OCI-LY1 (cell line): ENCODE data around the gene GRB7.

ENCODE experiments used
- EZH2 ChIP-seq: fragments of 200-600 bp; sonication (generic), shearing (Covaris generic); IDR thresholded peaks from 2 replicates; pipeline ENCODE4 v1.8.0; 2017; ENCODE audit warnings: borderline replicate concordance, mixed run types, mild to moderate bottlenecking, antibody characterized with exemption, low read length, moderate library complexity, mixed read lengths
- TF ChIP-seq, protein P1 (sequence below): fragments of 200-600 bp; sonication (generic), shearing (Covaris generic); IDR thresholded peaks from 2 replicates; pipeline ENCODE4 v1.5.1; 2017; ENCODE audit warnings: mild to moderate bottlenecking, antibody characterized with exemption, low read length, moderate library complexity, mixed read lengths

DNA sequence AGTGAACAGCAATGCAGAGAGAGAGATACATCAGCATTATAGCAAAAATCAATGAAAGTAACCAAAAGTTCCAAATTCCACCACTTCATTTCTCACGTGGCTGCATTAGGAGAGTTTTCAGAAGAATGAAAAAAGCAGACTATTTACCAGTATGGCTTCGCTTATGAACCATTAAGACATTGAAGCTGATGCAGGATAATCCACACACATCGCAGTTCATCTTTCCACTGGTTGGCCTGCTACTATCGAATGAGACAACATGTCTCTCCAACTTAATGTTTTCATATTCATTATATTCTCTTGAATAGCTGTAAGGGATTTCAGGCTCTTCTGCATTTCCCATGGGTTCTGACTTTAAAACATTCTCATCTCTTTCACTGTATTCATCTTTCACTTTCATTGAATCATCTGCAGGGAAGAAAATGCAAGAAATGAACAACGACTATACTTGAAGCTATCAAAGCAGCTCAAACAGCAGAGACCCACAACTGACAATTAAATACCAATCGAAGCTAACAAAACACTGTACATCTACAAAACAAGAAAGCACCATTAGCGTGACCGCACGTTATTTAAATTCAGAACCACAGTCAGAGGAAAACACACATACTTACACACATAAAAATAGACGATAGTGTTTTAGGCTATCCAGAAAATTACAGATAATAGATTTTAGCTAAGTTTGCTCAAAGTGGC is 54.9 kb downstream of the GRB7 start:
- TF ChIP-seq, protein P1, sequence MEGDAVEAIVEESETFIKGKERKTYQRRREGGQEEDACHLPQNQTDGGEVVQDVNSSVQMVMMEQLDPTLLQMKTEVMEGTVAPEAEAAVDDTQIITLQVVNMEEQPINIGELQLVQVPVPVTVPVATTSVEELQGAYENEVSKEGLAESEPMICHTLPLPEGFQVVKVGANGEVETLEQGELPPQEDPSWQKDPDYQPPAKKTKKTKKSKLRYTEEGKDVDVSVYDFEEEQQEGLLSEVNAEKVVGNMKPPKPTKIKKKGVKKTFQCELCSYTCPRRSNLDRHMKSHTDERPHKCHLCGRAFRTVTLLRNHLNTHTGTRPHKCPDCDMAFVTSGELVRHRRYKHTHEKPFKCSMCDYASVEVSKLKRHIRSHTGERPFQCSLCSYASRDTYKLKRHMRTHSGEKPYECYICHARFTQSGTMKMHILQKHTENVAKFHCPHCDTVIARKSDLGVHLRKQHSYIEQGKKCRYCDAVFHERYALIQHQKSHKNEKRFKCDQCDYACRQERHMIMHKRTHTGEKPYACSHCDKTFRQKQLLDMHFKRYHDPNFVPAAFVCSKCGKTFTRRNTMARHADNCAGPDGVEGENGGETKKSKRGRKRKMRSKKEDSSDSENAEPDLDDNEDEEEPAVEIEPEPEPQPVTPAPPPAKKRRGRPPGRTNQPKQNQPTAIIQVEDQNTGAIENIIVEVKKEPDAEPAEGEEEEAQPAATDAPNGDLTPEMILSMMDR: no peak
- no peak for TF ChIP-seq EZH2
